GM03348 (cell line): ENCODE results near the gene ZNF165.
"Not testable (repeated sequence)": the region's sequence is repeated elsewhere in the genome, so short reads cannot be mapped to it uniquely, and the experiment has no call there.

Experiments used
- DNase-seq: peaks from one replicate; pipeline ENCODE4 v3.0.0; 2012; ENCODE audit warnings: low spot score

Gene ZNF165

GRCh38 chr6:28122283-28122682 lies 41.9 kb downstream of the ZNF165 start:
- not testable (repeated sequence) for DNase-seq

GRCh38 chr6:28124350-28124970 lies 44.1 kb downstream of the ZNF165 start, which contains the start of gene ZSCAN16:
Gene ZSCAN16 (plus strand): TSS chr6:28124609. CDS start chr6:28125444, 835 bp downstream.
- DNase-seq = peak; percentile 91

GRCh38 chr6:28124971-28125353 lies 44.6 kb downstream of the ZNF165 start:
- DNase-seq = no peak

- no peak for DNase-seq
These were observed 45.0 kb downstream of the ZNF165 start for GRCh38 chr6:28125401-28125800.

GRCh38 chr6:28134015-28134414 lies 53.6 kb downstream of the ZNF165 start:
- DNase-seq = peak; percentile 23

- no peak for DNase-seq
These were observed 54.3 kb downstream of the ZNF165 start for GRCh38 chr6:28134716-28135115.

- no peak for DNase-seq
These were observed 55.0 kb downstream of the ZNF165 start for GRCh38 chr6:28135393-28135792.

- DNase-seq = peak; percentile 90
These were observed 56.5 kb downstream of the ZNF165 start for GRCh38 chr6:28136585-28137504.

GRCh38 chr6:28137505-28137981 lies 57.2 kb downstream of the ZNF165 start:
- no peak for DNase-seq
